Heart left ventricle (tissue), 16 donors: ENCODE results near the gene RIPK4. TPM values are rescaled to one million over a fixed set of nuclear protein-coding genes. Genes with fewer than 3 reads are reported as not detected.
A peak's percentile ranks its signal among the peaks of the same experiment; 100 is the strongest.

Experiments
- ATAC-seq, 4 donors: fragments of 200-7000 bp; cut with Tn5 transposase; one replicate each; pipeline ENCODE4 v1.9.1; 2020 to 2022; ENCODE audit warnings: moderate library complexity in 4 of 4, mild to moderate bottlenecking in 3 of 4, moderate number of reproducible peaks in 1 of 4
- DNase-seq, 5 donors: peaks; one replicate each; pipeline ENCODE4 v3.0.0-alpha.2; 2020
- H3K27ac ChIP-seq, 12 donors: fragments of 200-600 bp; sonication (generic) in 4 of 12; one replicate each; pipeline versions ENCODE4 v1.5.0 to v1.8.0; 2016 to 2022; ENCODE audit warnings: mild to moderate bottlenecking in 2 of 12
- H3K27me3 ChIP-seq, 9 donors: fragments of 200-600 bp; sonication (generic) in 2 of 9; one replicate each; pipeline versions ENCODE4 v1.5.1 to v1.8.0; 2016 to 2022; ENCODE audit warnings: mild to moderate bottlenecking in 3 of 9
- H3K36me3 ChIP-seq, 9 donors: fragments of 200-600 bp; sonication (generic) in 2 of 9; one replicate each; pipeline versions ENCODE4 v1.5.0 to v1.8.0; 2018 to 2022; ENCODE audit warnings: mild to moderate bottlenecking in 2 of 9
- H3K4me1 ChIP-seq, 12 donors: fragments of 200-600 bp; sonication (generic) in 4 of 12; one replicate each; pipeline versions ENCODE4 v1.5.0 to v1.8.0; 2016 to 2022; ENCODE audit warnings: mild to moderate bottlenecking in 3 of 12
- H3K4me3 ChIP-seq, 12 donors: fragments of 200-600 bp; sonication (generic) in 4 of 12; one replicate each; pipeline versions ENCODE4 v1.5.0 to v1.8.0; 2017 to 2022; ENCODE audit warnings: mild to moderate bottlenecking in 9 of 12, moderate library complexity in 4 of 12
- H3K9me3 ChIP-seq, 12 donors: fragments of 200-600 bp; sonication (generic) in 4 of 12; one replicate each; pipeline versions ENCODE4 v1.5.0 to v1.8.0; 2016 to 2022; ENCODE audit warnings: mild to moderate bottlenecking in 1 of 12
- POLR2A ChIP-seq, 2 donors: fragments of 450-650 bp; IDR thresholded peaks; one replicate each; pipeline ENCODE4 v1.6.1; 2017; ENCODE audit warnings: antibody characterized with exemption in 2 of 2, mild to moderate bottlenecking in 2 of 2, moderate library complexity in 2 of 2
- WGBS, 4 donors: extraction: QIAGEN DNeasy Blood & Tissue Kit in 2 of 4; methylation state at CpG; one replicate each; pipeline versions ENCODE4 v1.1.5 to v1.1.7; 2013 to 2018; 5-methylcytosine and 5-hydroxymethylcytosine counted together
- intact Hi-C, 10 donors: fragments of 100-400 bp; cut with DNase I; formaldehyde crosslinking; loops; one replicate each; pipeline versions ENCODE4 v1.11.1 to v1.14.2; 2022
- polyA plus RNA-seq, 2 donors: library from polyadenylated mRNA; stranded (reverse); fragments of 200-250 nt; gene quantifications; one replicate each; pipeline ENCODE4 v1.2.3, GENCODE V29; 2013
- total RNA-seq, 9 donors: library from RNA; depleted of rRNA in 2 of 9; stranded (reverse); fragments of >200 nt in 2 of 9; fragmentation: NEBNext Ultra II Directional in 3 of 9; extraction: Animal tissue kit (Norgen Biotek cat#: 25700) in 3 of 9; gene quantifications; one replicate each; pipeline versions ENCODE4 v1.1.0 to v1.2.4, GENCODE V29; 2016 to 2023
- TF ChIP-seq, protein P1 (sequence below), 12 donors: fragments of 200-600 bp; sonication (generic) in 4 of 12; IDR thresholded peaks; one replicate each; pipeline versions ENCODE4 v1.5.0 to v1.8.0; 2018 to 2022; ENCODE audit warnings: antibody characterized with exemption in 12 of 12, mild to moderate bottlenecking in 5 of 12
- donor health status: ischemic (EF 13 %, LVEDD 7.1; RV severe dilation, severe dysfunction).
- donor health status: healthy with polysubstance abuse.
- donor health status: DM: no; HTN: yes; CAD: no.
- donor health status: DM: no; HTN: no; CAD: no.
- donor health status: ischemic (EF 25% LVEDD 6.9; RV normal size, moderate dysfunction).
- donor health status: ischemic (EF 25% LVEDD 5.7; RV mildly dilated, moderate dysfunction).
- donor health status: healthy.
- donor health status: DM: yes; HTN: yes; CAD: no.
- donor health status: ischemic (EF 35%, LVEDD 5.7; RV mildly dilated, moderate dysfunction).
- donor health status: nonischemic (EF 11% LVEDD 7.7; RV severe dilation, severe dysfunction).
- donor health status: DM: yes; HTN: yes; CAD: no.
- donor health status: PGD.
- donor health status: ischemic (EF 29% LVEDD 5.4; RV normal size, mild dysfunction).
- donor health status: nonischemic (EF 23%, LVEDD 6.1; RV moderate dilation, normal function).

RIPK4 gene
- total and polyA plus RNA-seq, 11 donors: 0.04 to 2.0 (median 0.08) TPM; not detected in 2

DNA sequence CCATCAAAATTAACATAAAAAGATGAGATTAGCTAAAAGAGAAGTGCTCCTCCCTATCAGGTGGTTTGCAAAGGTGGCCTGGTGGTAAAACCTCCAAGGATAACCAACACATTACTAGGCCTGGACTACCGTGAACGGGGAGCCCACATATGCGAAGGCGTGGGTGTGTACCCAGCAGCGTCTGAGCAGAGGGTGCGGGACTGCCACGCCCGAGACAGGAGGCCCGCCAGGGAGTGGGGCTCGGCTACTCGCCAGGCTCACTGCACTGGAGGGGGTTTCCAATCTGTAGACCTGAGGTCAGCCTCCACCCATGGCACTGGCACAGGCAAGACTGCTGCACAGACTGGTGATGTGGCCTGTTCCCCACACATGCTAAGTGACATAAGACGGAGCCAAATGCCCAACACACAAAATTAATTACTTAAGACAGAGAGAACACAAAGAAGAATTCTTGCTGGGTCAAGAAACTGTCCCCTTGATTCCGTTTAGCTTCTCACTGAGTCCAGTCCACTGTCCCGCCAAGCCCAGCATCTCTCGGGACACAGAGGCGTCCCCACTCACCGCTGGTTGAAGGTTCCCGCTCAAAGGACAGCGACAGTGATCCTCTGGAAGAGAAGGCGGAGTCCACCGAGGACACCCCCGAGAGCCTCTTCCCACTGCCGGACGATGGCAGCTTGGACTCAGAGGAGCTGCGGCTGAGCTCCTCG lies 23.4 kb downstream of the RIPK4 start:
- Histone ChIP-seq H3K4me3 (no peak overlapping the region), H3K27ac (no peak overlapping the region), H3K27me3 (peaks cover 0 to 23% (median 0%) of the 10 kb centered on the region in 9 donors), H3K36me3 (no peaks in the 10 kb centered on the region), H3K9me3 (peaks cover 0 to 2% (median 0%) of the 10 kb centered on the region in 12 donors), H3K4me1 (no peaks in the 10 kb centered on the region)
- 76 to 89% (median 86%) methylated on average over 15 to 26 of the region's 26 CpGs for WGBS, 4 donors
- TF ChIP-seq, protein P1, sequence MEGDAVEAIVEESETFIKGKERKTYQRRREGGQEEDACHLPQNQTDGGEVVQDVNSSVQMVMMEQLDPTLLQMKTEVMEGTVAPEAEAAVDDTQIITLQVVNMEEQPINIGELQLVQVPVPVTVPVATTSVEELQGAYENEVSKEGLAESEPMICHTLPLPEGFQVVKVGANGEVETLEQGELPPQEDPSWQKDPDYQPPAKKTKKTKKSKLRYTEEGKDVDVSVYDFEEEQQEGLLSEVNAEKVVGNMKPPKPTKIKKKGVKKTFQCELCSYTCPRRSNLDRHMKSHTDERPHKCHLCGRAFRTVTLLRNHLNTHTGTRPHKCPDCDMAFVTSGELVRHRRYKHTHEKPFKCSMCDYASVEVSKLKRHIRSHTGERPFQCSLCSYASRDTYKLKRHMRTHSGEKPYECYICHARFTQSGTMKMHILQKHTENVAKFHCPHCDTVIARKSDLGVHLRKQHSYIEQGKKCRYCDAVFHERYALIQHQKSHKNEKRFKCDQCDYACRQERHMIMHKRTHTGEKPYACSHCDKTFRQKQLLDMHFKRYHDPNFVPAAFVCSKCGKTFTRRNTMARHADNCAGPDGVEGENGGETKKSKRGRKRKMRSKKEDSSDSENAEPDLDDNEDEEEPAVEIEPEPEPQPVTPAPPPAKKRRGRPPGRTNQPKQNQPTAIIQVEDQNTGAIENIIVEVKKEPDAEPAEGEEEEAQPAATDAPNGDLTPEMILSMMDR (IDR thresholded peaks at IDR 0.05): no peak
- TF ChIP-seq POLR2A (IDR thresholded peaks at IDR 0.05): no peak
- intact Hi-C loops: no loop called here
- ATAC-seq: no peak
- peak in 1 of 5 donors; percentile 11 for DNase-seq

GRCh38 chr21:41742073-41742875 lies 24.6 kb downstream of the RIPK4 start:
- H3K9me3 ChIP-seq: peaks cover 0 to 14% (median 9%) of the 10 kb centered on the region in 12 donors

DNA sequence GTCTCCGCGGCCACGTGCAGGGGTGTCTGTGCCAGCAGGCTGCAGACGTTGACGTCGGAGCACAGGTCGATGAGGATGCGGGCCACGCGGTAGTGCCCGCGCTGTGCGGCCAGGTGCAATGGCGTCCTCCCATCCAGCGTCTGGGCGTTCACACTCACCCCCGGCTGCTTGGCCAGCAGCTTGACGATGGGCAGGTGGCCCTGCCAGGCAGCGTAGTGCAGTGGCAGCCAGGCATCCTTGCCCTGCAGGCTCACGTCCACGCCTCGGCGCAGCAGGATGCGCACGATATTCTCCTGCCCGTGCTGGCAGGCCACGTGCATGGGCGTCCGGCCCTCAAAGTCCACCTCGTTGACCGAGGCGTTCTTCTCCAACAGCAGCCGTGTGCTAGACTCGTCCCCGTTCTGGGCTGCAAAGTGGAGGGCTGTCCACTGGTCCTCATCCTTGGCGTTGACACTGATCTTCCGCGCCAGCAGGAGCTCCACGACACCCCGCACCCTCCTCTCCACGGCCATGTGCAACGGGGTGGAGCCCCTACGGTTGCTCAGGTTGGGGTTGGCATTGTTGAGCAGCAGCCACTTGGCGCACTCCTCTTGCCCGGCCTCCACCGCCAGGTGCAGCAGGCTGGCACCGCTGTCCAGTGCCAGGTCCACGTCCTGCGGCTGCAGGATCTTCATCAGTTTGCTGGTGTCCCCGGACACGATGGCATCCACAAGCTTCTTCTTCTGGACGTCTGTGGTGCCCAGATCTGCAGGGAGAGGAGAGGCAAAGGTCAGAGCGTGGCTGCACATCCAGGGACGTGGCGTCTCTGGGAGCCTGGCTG lies 25.4 kb downstream of the RIPK4 start:
- 89 to 92% (median 92%) methylated on average over 32 to 55 of the region's 55 CpGs for WGBS, 4 donors
- ATAC-seq (no peak), DNase-seq (peak in 1 of 5 donors; percentile 14)
- Histone ChIP-seq H3K9me3 (peaks cover 0 to 15% (median 9%) of the 10 kb centered on the region in 12 donors), H3K4me1 (no peaks in the 10 kb centered on the region), H3K4me3 (no peak overlapping the region), H3K36me3 (no peaks in the 10 kb centered on the region), H3K27ac (no peak overlapping the region), H3K27me3 (peaks cover 0 to 17% (median 0%) of the 10 kb centered on the region in 9 donors)
- TF ChIP-seq POLR2A (IDR thresholded peaks at IDR 0.05): no peak
- TF ChIP-seq, protein P1 (IDR thresholded peaks at IDR 0.05): no peak
- intact Hi-C loops: no loop called here

More at GRCh38 chr21:41742073-41742875, 24.6 kb downstream of the RIPK4 start:
- WGBS, 4 donors: 84 to 89% (median 85%) methylated on average over 27 to 30 of the region's 30 CpGs
- no peak overlapping the region for H3K27ac ChIP-seq
- TF ChIP-seq POLR2A (IDR thresholded peaks at IDR 0.05): no peak
- TF ChIP-seq, protein P1 (IDR thresholded peaks at IDR 0.05): no peak
- ATAC-seq (no peak), DNase-seq (peak in 1 of 5 donors; percentile 9)
- no peaks in the 10 kb centered on the region for H3K4me1 ChIP-seq
- H3K4me3 ChIP-seq: no peak overlapping the region
- H3K27me3 ChIP-seq: peaks cover 0 to 17% (median 0%) of the 10 kb centered on the region in 9 donors
- H3K36me3 ChIP-seq: no peaks in the 10 kb centered on the region
- intact Hi-C loops: no loop called here
